Ishikawa (cell line): ENCODE results near the gene RGS7.

Experiments
- CEBPB ChIP-seq: IDR thresholded peaks from 2 replicates; pipeline ENCODE4 v1.6.1; 2012
- CREB1 ChIP-seq: IDR thresholded peaks from 2 replicates; pipeline ENCODE4 v1.6.1; 2012; ENCODE audit warnings: low read depth
- EGR1 ChIP-seq: IDR thresholded peaks from 2 replicates; pipeline ENCODE4 v1.6.1; 2012
- EP300 ChIP-seq: IDR thresholded peaks from 2 replicates; pipeline ENCODE4 v1.6.1; 2012; ENCODE audit warnings: borderline replicate concordance
- FOXM1 ChIP-seq: IDR thresholded peaks from 2 replicates; pipeline ENCODE4 v1.6.1; 2012; ENCODE audit warnings: low read depth, borderline replicate concordance
- NFIC ChIP-seq: IDR thresholded peaks from 2 replicates; pipeline ENCODE4 v1.6.1; 2012
- RAD21 ChIP-seq: IDR thresholded peaks from 2 replicates; pipeline ENCODE4 v1.6.1; 2012; ENCODE audit warnings: low read depth
- TAF1 ChIP-seq: IDR thresholded peaks from 2 replicates; pipeline ENCODE4 v1.6.1; 2012; ENCODE audit warnings: low read depth, mild to moderate bottlenecking
- TCF12 ChIP-seq: IDR thresholded peaks from 2 replicates; pipeline ENCODE4 v1.6.1; 2012; ENCODE audit warnings: low read depth
- TEAD4 ChIP-seq: IDR thresholded peaks from 2 replicates; pipeline ENCODE4 v1.6.1; 2012
- YY1 ChIP-seq: IDR thresholded peaks from 2 replicates; pipeline ENCODE4 v1.6.1; 2012; ENCODE audit warnings: low read depth
- ZBTB7A ChIP-seq: IDR thresholded peaks from 2 replicates; pipeline ENCODE4 v1.6.1; 2012; ENCODE audit warnings: low read depth
- TF ChIP-seq, protein P1 (sequence below): IDR thresholded peaks from 2 replicates; pipeline ENCODE4 v1.6.1; 2012
- TF ChIP-seq, protein P2 (sequence below): IDR thresholded peaks from 2 replicates; pipeline ENCODE4 v1.6.1; 2012; ENCODE audit warnings: low read depth, mild to moderate bottlenecking
- TF ChIP-seq, protein P3 (sequence below): IDR thresholded peaks from 2 replicates; pipeline ENCODE4 v1.6.1; 2012

Gene RGS7

DNA sequence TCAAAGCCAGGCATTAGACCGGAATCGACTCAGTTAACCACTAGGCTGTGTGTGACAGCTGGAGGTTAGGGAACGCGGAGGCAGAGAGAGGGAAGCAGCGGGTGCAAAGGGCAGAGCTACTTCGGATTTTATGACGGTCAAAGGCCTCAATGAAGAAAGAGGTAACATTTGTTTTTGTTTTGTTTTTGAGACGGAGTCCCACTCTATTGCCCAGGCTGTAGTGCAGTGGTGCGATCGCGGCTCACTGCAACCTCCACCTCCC lies 468.3 kb downstream of the RGS7 start:
- TF ChIP-seq ZBTB7A: no peak
- no peak for TF ChIP-seq TCF12
- TF ChIP-seq CEBPB: no peak
- TF ChIP-seq NFIC: no peak
- TF ChIP-seq, protein P1, sequence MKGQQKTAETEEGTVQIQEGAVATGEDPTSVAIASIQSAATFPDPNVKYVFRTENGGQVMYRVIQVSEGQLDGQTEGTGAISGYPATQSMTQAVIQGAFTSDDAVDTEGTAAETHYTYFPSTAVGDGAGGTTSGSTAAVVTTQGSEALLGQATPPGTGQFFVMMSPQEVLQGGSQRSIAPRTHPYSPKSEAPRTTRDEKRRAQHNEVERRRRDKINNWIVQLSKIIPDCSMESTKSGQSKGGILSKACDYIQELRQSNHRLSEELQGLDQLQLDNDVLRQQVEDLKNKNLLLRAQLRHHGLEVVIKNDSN: no peak
- no peak for TF ChIP-seq TEAD4
- TF ChIP-seq, protein P2, sequence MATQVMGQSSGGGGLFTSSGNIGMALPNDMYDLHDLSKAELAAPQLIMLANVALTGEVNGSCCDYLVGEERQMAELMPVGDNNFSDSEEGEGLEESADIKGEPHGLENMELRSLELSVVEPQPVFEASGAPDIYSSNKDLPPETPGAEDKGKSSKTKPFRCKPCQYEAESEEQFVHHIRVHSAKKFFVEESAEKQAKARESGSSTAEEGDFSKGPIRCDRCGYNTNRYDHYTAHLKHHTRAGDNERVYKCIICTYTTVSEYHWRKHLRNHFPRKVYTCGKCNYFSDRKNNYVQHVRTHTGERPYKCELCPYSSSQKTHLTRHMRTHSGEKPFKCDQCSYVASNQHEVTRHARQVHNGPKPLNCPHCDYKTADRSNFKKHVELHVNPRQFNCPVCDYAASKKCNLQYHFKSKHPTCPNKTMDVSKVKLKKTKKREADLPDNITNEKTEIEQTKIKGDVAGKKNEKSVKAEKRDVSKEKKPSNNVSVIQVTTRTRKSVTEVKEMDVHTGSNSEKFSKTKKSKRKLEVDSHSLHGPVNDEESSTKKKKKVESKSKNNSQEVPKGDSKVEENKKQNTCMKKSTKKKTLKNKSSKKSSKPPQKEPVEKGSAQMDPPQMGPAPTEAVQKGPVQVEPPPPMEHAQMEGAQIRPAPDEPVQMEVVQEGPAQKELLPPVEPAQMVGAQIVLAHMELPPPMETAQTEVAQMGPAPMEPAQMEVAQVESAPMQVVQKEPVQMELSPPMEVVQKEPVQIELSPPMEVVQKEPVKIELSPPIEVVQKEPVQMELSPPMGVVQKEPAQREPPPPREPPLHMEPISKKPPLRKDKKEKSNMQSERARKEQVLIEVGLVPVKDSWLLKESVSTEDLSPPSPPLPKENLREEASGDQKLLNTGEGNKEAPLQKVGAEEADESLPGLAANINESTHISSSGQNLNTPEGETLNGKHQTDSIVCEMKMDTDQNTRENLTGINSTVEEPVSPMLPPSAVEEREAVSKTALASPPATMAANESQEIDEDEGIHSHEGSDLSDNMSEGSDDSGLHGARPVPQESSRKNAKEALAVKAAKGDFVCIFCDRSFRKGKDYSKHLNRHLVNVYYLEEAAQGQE: no peak
- TF ChIP-seq EP300: no peak
- TF ChIP-seq RAD21: no peak
- no peak for TF ChIP-seq EGR1
- TF ChIP-seq FOXM1: no peak
- TF ChIP-seq, protein P3, sequence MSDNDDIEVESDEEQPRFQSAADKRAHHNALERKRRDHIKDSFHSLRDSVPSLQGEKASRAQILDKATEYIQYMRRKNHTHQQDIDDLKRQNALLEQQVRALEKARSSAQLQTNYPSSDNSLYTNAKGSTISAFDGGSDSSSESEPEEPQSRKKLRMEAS: no peak
- no peak for TF ChIP-seq CREB1
- no peak for TF ChIP-seq YY1
- TF ChIP-seq TAF1: no peak

DNA sequence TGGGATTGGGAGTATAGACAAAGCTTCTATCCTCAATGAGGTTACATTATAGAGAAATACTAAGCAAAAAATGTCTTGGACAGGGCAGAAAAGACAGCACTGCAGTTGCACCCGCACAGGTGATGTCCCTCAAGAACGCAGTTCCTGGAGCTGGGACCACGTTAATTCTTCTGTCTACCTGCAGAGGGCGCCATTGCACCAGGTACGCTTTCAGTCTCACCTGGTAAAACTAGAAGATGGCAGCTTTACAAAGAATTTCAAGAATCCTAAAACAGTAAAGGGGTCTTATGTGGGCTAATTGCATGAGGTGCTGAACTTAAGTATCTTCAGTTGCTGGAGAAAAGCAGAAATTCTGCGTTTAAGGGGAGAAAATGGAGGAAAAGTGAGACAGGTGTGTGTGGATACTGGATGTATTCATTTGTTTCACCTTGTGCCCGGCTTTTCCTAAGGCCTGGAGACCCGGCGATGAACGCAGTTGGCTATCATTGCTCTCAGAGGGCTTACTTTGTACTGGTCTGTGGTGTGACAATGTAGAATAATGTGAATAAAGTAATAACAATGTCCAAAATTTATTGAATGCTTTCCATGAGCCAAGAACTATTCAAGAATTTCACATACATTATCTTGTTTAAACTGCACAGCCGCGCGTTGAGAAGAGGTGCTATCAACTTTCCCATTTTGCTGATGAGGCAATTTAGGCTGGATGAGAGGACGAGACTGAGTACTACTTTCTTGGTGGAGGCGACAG lies 468.8 kb downstream of the RGS7 start:
- TF ChIP-seq NFIC (no peak), FOXM1 (no peak), CEBPB (no peak), RAD21 (peak; percentile 65)
- TF ChIP-seq, protein P3: no peak
- TF ChIP-seq, protein P1: no peak

DNA sequence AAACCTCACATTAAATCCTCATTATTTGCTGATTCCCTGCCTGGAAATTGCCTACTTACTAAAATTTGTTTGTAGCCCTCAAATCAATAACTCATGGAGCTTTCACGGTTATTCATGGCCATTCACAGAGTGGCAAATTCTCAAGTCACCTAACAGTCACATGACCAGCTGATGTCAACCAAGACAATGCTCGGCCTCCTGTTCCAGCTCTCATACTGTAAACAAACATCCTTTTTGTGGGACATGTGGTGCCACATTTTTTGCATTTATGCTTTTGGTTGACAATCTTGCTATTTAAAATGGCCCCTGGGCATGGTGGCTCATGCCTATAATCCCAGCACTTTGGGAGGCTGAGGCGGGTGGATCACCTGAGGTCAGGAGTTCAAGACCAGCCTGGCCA lies 473.5 kb downstream of the RGS7 start:
- TF ChIP-seq RAD21 (no peak), EGR1 (no peak), ZBTB7A (no peak), TCF12 (no peak)

DNA sequence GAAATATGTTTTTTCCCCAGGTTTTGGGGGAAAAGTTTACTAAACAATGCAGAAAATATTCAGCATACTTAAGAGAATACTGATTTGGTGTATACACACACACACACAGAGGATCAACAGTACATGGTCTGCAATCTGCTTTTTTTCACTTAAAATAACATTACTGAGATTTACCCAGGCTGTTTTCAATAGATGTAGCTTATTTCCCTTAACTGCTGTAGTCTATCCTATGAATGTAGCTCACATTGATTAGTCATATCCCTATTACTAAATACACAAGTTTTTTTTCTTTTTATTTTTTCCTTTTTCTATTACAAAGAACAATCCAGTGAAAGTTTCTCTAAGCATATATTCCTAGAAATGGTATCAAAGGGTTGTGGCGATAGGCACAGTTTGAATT lies 478.4 kb downstream of the RGS7 start:
- TF ChIP-seq EP300: no peak
- TF ChIP-seq, protein P2: no peak
- no peak for TF ChIP-seq CREB1
- no peak for TF ChIP-seq YY1
- no peak for TF ChIP-seq RAD21
- no peak for TF ChIP-seq ZBTB7A
- TF ChIP-seq, protein P3: no peak
- no peak for TF ChIP-seq TCF12
- TF ChIP-seq TAF1: no peak
- no peak for TF ChIP-seq NFIC
- no peak for TF ChIP-seq TEAD4
- no peak for TF ChIP-seq EGR1
- TF ChIP-seq CEBPB: no peak
- TF ChIP-seq, protein P1: no peak
- no peak for TF ChIP-seq FOXM1

DNA sequence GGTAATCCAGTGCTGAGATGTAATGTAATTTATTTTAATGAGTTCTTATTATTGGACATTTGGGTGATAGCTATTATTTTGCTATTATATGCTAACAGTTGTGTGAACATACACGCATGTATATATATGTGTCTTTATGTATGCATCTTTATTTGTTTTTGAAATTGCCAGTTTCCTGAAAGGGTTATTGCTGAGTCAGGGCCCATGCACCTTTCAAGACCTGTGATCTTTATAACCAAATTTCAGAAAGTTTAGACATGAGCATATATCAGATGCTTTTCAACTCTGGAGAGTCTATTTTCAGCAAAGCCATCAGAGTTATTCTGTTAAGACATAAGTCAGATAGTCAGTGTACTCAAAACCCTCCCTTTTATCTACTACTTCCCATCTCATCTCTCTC lies 479.4 kb downstream of the RGS7 start:
- TF ChIP-seq TEAD4: no peak
- no peak for TF ChIP-seq TCF12
- no peak for TF ChIP-seq FOXM1
- TF ChIP-seq EP300: no peak
- no peak for TF ChIP-seq CEBPB
- TF ChIP-seq, protein P1: no peak
- TF ChIP-seq NFIC: no peak
- TF ChIP-seq, protein P3: no peak
- no peak for TF ChIP-seq YY1
- no peak for TF ChIP-seq CREB1
- TF ChIP-seq, protein P2: no peak
- TF ChIP-seq TAF1: no peak
- no peak for TF ChIP-seq ZBTB7A
- TF ChIP-seq EGR1: no peak
- TF ChIP-seq RAD21: no peak
